H9 (cell line): ENCODE measurements around the gene OXCT2. TPM values are rescaled to one million over a fixed set of nuclear protein-coding genes. Genes with fewer than 3 reads are reported as not detected.

Source experiments
- DNase-seq: peaks from one replicate; pipeline ENCODE4 v3.0.0-alpha.2; 2017
- H2AFZ ChIP-seq: one replicate; pipeline ENCODE4 v1.6.1; 2013; ENCODE audit warnings: mild to moderate bottlenecking, low read length, control low read depth, moderate library complexity
- H2AK5ac ChIP-seq: 2 replicates; pipeline ENCODE4 v1.6.1; 2013; ENCODE audit warnings: low read length, control low read depth, mixed read lengths; ENCODE audit not compliant: insufficient read length
- H2BK120ac ChIP-seq: one replicate; pipeline ENCODE4 v1.6.1; 2013; ENCODE audit warnings: low read depth, mild to moderate bottlenecking, low read length, control low read depth, inconsistent platforms; ENCODE audit not compliant: poor library complexity, severe bottlenecking
- H2BK12ac ChIP-seq: 2 replicates; pipeline ENCODE4 v1.6.1; 2013; ENCODE audit warnings: low read length, control low read depth, mixed read lengths, low read depth; ENCODE audit not compliant: insufficient read length
- H2BK15ac ChIP-seq: 2 replicates; pipeline ENCODE4 v1.6.1; 2013; ENCODE audit warnings: low read depth, low read length, control low read depth
- H2BK20ac ChIP-seq: one replicate; pipeline ENCODE4 v1.6.1; 2013; ENCODE audit warnings: low read depth, mild to moderate bottlenecking, low read length, control low read depth, inconsistent platforms; ENCODE audit not compliant: poor library complexity, severe bottlenecking
- H2BK5ac ChIP-seq: 2 replicates; pipeline ENCODE4 v1.6.1; 2013; ENCODE audit warnings: low read length, control low read depth, mixed read lengths; ENCODE audit not compliant: insufficient read length
- H3K14ac ChIP-seq: 2 replicates; pipeline ENCODE4 v1.6.1; 2013; ENCODE audit warnings: low read length, control low read depth; ENCODE audit not compliant: insufficient read depth
- H3K18ac ChIP-seq: 2 replicates; pipeline ENCODE4 v1.6.1; 2013; ENCODE audit warnings: low read depth, mild to moderate bottlenecking, mixed read lengths, low read length, control low read depth; ENCODE audit not compliant: insufficient read length
- H3K23ac ChIP-seq: 2 replicates; pipeline ENCODE4 v1.6.1; 2013; ENCODE audit warnings: low read length, control low read depth, mixed read lengths, low read depth; ENCODE audit not compliant: insufficient read length
- H3K23me2 ChIP-seq: 2 replicates; pipeline ENCODE4 v1.6.1; 2013; ENCODE audit warnings: low read depth, mild to moderate bottlenecking, mixed read lengths, low read length, control low read depth; ENCODE audit not compliant: insufficient read length, poor library complexity, severe bottlenecking
- H3K27ac ChIP-seq: 2 replicates; pipeline ENCODE4 v1.5.1; 2013; ENCODE audit warnings: low read length, control low read depth, mixed read lengths, low read depth; ENCODE audit not compliant: insufficient read length
- H3K27me3 ChIP-seq: 2 replicates; pipeline ENCODE4 v1.6.1; 2013; ENCODE audit warnings: low read length, control low read depth, inconsistent platforms; ENCODE audit not compliant: insufficient read depth
- H3K4ac ChIP-seq: 2 replicates; pipeline ENCODE4 v1.6.1; 2013; ENCODE audit warnings: low read depth, mild to moderate bottlenecking, control low read depth, inconsistent platforms, low read length, moderate library complexity
- H3K4me1 ChIP-seq: 2 replicates; pipeline ENCODE4 v1.6.1; 2013; ENCODE audit warnings: low read length, control low read depth, inconsistent platforms; ENCODE audit not compliant: insufficient read depth
- H3K4me2 ChIP-seq: 2 replicates; pipeline ENCODE4 v1.6.1; 2013; ENCODE audit warnings: low read length, control low read depth, mixed read lengths; ENCODE audit not compliant: insufficient read length, insufficient read depth
- H3K56ac ChIP-seq: 2 replicates; pipeline ENCODE4 v1.6.1; 2013; ENCODE audit warnings: low read depth, mild to moderate bottlenecking, mixed read lengths, low read length, control low read depth; ENCODE audit not compliant: insufficient read length
- H3K79me1 ChIP-seq: 2 replicates; pipeline ENCODE4 v1.6.1; 2013; ENCODE audit warnings: low read depth, mild to moderate bottlenecking, moderate library complexity, low read length, control low read depth, inconsistent platforms; ENCODE audit not compliant: insufficient read depth, poor library complexity, severe bottlenecking
- H3K79me2 ChIP-seq: 2 replicates; pipeline ENCODE4 v1.6.1; 2013; ENCODE audit warnings: low read length, control low read depth, inconsistent platforms; ENCODE audit not compliant: insufficient read depth
- H3K9ac ChIP-seq: 2 replicates; pipeline ENCODE4 v1.6.1; 2013; ENCODE audit warnings: low read length, control low read depth, mixed read lengths; ENCODE audit not compliant: insufficient read length; ENCODE audit errors: extremely low read depth
- H3K9me3 ChIP-seq: one replicate; pipeline ENCODE4 v1.6.1; 2013; ENCODE audit warnings: low read depth, low read length, inconsistent platforms; ENCODE audit not compliant: control insufficient read depth
- H3T11ph ChIP-seq: one replicate; pipeline ENCODE4 v1.6.1; 2013; ENCODE audit warnings: mild to moderate bottlenecking, low read length, control low read depth, inconsistent platforms
- H4K20me1 ChIP-seq: one replicate; pipeline ENCODE4 v1.6.1; 2013; ENCODE audit not compliant: control insufficient read depth, insufficient read length, insufficient read depth
- H4K5ac ChIP-seq: 2 replicates; pipeline ENCODE4 v1.6.1; 2013; ENCODE audit warnings: low read depth, mild to moderate bottlenecking, mixed read lengths, low read length, control low read depth; ENCODE audit not compliant: insufficient read length
- H4K8ac ChIP-seq: replicated peaks from 2 replicates; pipeline ENCODE4 v1.6.1; 2013; ENCODE audit warnings: low read length, control low read depth, mixed read lengths, low read depth; ENCODE audit not compliant: insufficient read length
- H4K91ac ChIP-seq: 2 replicates; pipeline ENCODE4 v1.6.1; 2013; ENCODE audit warnings: low read depth, mild to moderate bottlenecking, moderate library complexity, mixed read lengths, low read length, control low read depth; ENCODE audit not compliant: insufficient read length
- H3K27ac Mint-ChIP-seq, 3 experiments: 2 replicates in 2 of 3; 3 replicates in 1 of 3; pipeline ENCODE4 v1.8.0; 2020 to 2021; ENCODE audit warnings: mixed read lengths in 3 of 3, mild to moderate bottlenecking in 1 of 3, moderate library complexity in 1 of 3
- H3K27me3 Mint-ChIP-seq: 2 replicates; pipeline ENCODE4 v1.8.0; 2021; ENCODE audit warnings: low read depth, mild to moderate bottlenecking, moderate library complexity, mixed read lengths
- H3K36me3 Mint-ChIP-seq, 3 experiments: 2 replicates in 2 of 3; 3 replicates in 1 of 3; pipeline ENCODE4 v1.8.0; 2020 to 2021; ENCODE audit warnings: low read depth in 3 of 3, mixed read lengths in 3 of 3; ENCODE audit not compliant: insufficient read depth in 1 of 3
- H3K4me1 Mint-ChIP-seq, 2 experiments: 2 replicates each; pipeline ENCODE4 v1.8.0; 2020; ENCODE audit warnings: mixed read lengths in 2 of 2
- H3K4me3 Mint-ChIP-seq, 2 experiments: 2 replicates in 1 of 2; 3 replicates in 1 of 2; pipeline ENCODE4 v1.8.0; 2020 to 2021; ENCODE audit warnings: mild to moderate bottlenecking in 2 of 2, mixed read lengths in 2 of 2, moderate library complexity in 1 of 2
- H3K9me3 Mint-ChIP-seq, 2 experiments: 2 replicates in 1 of 2; 3 replicates in 1 of 2; pipeline ENCODE4 v1.8.0; 2020; ENCODE audit warnings: mild to moderate bottlenecking in 2 of 2, mixed read lengths in 2 of 2, moderate library complexity in 1 of 2
- WGBS: extraction: QIAGEN DNeasy Blood & Tissue Kit; methylation state at CpG from one replicate; pipeline ENCODE4 v1.1.7; 2013; ENCODE audit warnings: missing lambda C conversion rate, low lambda C conversion rate, mixed read lengths; ENCODE audit not compliant: insufficient read length; ENCODE audit errors: extremely low coverage; 5-methylcytosine and 5-hydroxymethylcytosine counted together
- total RNA-seq: library from RNA; stranded (reverse); gene quantifications from 2 replicates; pipeline ENCODE4 v1.2.1, GENCODE V29; 2021
- TF ChIP-seq, protein P1 (sequence below): fragments of 200-600 bp; sonication (generic); conservative IDR thresholded peaks from 3 replicates; pipeline ENCODE4 v1.8.0; 2021; ENCODE audit warnings: antibody characterized with exemption, mild to moderate bottlenecking

Gene OXCT2
- total RNA-seq, 1 experiment from 2014 or later, result 3.7 TPM

DNA sequence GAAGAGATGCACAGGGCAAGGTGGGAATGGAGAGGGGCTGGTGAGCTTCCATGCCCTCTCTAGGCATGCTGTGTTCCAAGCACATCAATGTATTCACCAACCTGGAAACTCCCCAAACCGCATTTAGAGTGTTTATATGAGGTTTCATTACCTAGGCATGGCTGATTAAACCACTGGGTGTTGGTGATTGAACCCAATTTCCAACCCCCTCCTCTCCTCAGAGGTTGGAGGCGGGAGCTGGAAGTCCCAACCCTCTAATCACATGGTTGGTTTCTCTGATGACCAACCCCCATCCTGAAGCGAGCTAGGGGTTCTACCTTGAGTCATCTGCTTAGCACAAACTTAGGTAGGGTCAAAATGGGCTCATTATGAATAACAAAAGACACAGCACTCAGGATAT is 35.4 kb downstream of the OXCT2 start:
- Histone ChIP-seq H2BK120ac (no peak overlapping the region), H4K5ac (no peak overlapping the region), H3K27ac (no peak overlapping the region), H3K27me3 (peaks cover 18% of the 10 kb centered on the region; the same call in 1 of the 2 replicates), H3K9me3 (no peaks in the 10 kb centered on the region), H3K9ac (no peak overlapping the region), H3K56ac (no peak overlapping the region), H3K79me2 (no peaks in the 10 kb centered on the region), H3K23ac (no peak overlapping the region), H2AFZ (no peak overlapping the region), H2BK15ac (no peak overlapping the region), H4K20me1 (no peaks in the 10 kb centered on the region), H2AK5ac (no peak overlapping the region), H2BK5ac (no peak overlapping the region), H3K23me2 (peaks cover 7% of the 10 kb centered on the region), H3K4me2 (no peak overlapping the region), H3K18ac (no peak overlapping the region), H2BK20ac (no peak overlapping the region), H3K4ac (no peak overlapping the region), H3T11ph (no peak overlapping the region), H3K14ac (no peak overlapping the region), H4K8ac (no peak overlapping the region), H3K79me1 (no peaks in the 10 kb centered on the region), H2BK12ac (no peak overlapping the region), H3K4me1 (peaks cover 2% of the 10 kb centered on the region; the same call in 1 of the 2 replicates), H4K91ac (no peak overlapping the region)
- Mint-ChIP-seq H3K9me3 (no peaks in the 10 kb centered on the region), H3K4me3 (no peak overlapping the region), H3K27ac (no peak overlapping the region), H3K36me3 (peaks cover 0 to 6% (median 5%) of the 10 kb centered on the region in 3 experiments; a peak in 6 of 7 replicates), H3K27me3 (peaks cover 80% of the 10 kb centered on the region), H3K4me1 (peaks cover 9 to 13% of the 10 kb centered on the region in 2 experiments)
- no peak for DNase-seq
- TF ChIP-seq, protein P1, sequence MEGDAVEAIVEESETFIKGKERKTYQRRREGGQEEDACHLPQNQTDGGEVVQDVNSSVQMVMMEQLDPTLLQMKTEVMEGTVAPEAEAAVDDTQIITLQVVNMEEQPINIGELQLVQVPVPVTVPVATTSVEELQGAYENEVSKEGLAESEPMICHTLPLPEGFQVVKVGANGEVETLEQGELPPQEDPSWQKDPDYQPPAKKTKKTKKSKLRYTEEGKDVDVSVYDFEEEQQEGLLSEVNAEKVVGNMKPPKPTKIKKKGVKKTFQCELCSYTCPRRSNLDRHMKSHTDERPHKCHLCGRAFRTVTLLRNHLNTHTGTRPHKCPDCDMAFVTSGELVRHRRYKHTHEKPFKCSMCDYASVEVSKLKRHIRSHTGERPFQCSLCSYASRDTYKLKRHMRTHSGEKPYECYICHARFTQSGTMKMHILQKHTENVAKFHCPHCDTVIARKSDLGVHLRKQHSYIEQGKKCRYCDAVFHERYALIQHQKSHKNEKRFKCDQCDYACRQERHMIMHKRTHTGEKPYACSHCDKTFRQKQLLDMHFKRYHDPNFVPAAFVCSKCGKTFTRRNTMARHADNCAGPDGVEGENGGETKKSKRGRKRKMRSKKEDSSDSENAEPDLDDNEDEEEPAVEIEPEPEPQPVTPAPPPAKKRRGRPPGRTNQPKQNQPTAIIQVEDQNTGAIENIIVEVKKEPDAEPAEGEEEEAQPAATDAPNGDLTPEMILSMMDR, result no peak
- no CpG with 5 or more reads among the region's 3 CpGs for WGBS
